Nephron progenitor cell (in vitro differentiated cells): ENCODE data around the gene SLCO3A1.

ENCODE experiments used
- DNase-seq: peaks from one replicate; pipeline ENCODE4 v3.0.0; 2021
- H3K27ac Mint-ChIP-seq: 2 replicates; pipeline ENCODE4 v1.8.0; 2021; ENCODE audit warnings: mild to moderate bottlenecking, moderate library complexity, mixed read lengths
- H3K27me3 Mint-ChIP-seq: 2 replicates; pipeline ENCODE4 v1.8.0; 2021; ENCODE audit warnings: mild to moderate bottlenecking, low read depth, mixed read lengths; ENCODE audit not compliant: poor library complexity
- H3K36me3 Mint-ChIP-seq: 2 replicates; pipeline ENCODE4 v1.8.0; 2021; ENCODE audit warnings: low read depth, mixed read lengths
- H3K4me1 Mint-ChIP-seq: 2 replicates; pipeline ENCODE4 v1.8.0; 2021; ENCODE audit warnings: mixed read lengths
- H3K4me3 Mint-ChIP-seq: 2 replicates; pipeline ENCODE4 v1.8.0; 2021; ENCODE audit warnings: mild to moderate bottlenecking, moderate library complexity, mixed read lengths
- H3K9me3 Mint-ChIP-seq: 2 replicates; pipeline ENCODE4 v1.8.0; 2021; ENCODE audit warnings: mild to moderate bottlenecking, moderate library complexity, mixed read lengths
- TF ChIP-seq, protein P1 (sequence below): fragments of 200-600 bp; sonication (generic); IDR thresholded peaks from 2 replicates; pipeline ENCODE4 v1.5.0; 2021; ENCODE audit warnings: antibody characterized with exemption

The SLCO3A1 gene

GRCh38 chr15:91889111-91889815, 35.8 kb downstream of the SLCO3A1 start:
- H3K36me3 Mint-ChIP-seq, result no peaks in the 10 kb centered on the region
- H3K9me3 Mint-ChIP-seq, result no peaks in the 10 kb centered on the region
- H3K4me3 Mint-ChIP-seq, result no peak overlapping the region
- TF ChIP-seq, protein P1, sequence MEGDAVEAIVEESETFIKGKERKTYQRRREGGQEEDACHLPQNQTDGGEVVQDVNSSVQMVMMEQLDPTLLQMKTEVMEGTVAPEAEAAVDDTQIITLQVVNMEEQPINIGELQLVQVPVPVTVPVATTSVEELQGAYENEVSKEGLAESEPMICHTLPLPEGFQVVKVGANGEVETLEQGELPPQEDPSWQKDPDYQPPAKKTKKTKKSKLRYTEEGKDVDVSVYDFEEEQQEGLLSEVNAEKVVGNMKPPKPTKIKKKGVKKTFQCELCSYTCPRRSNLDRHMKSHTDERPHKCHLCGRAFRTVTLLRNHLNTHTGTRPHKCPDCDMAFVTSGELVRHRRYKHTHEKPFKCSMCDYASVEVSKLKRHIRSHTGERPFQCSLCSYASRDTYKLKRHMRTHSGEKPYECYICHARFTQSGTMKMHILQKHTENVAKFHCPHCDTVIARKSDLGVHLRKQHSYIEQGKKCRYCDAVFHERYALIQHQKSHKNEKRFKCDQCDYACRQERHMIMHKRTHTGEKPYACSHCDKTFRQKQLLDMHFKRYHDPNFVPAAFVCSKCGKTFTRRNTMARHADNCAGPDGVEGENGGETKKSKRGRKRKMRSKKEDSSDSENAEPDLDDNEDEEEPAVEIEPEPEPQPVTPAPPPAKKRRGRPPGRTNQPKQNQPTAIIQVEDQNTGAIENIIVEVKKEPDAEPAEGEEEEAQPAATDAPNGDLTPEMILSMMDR, result no peak
- peaks cover 23% of the 10 kb centered on the region for H3K4me1 Mint-ChIP-seq
- DNase-seq, result no peak
- H3K27ac Mint-ChIP-seq, result no peak overlapping the region
- H3K27me3 Mint-ChIP-seq, result peaks cover 14% of the 10 kb centered on the region

- TF ChIP-seq, protein P1, result no peak
- Mint-ChIP-seq H3K27ac (no peak overlapping the region), H3K36me3 (no peaks in the 10 kb centered on the region), H3K4me3 (no peak overlapping the region), H3K4me1 (peaks cover 23% of the 10 kb centered on the region), H3K9me3 (no peaks in the 10 kb centered on the region), H3K27me3 (peaks cover 11% of the 10 kb centered on the region)
- DNase-seq, result no peak
Measured at GRCh38 chr15:91890614-91891013, 37.1 kb downstream of the SLCO3A1 start.

- Mint-ChIP-seq H3K27me3 (peaks cover 8% of the 10 kb centered on the region), H3K27ac (no peak overlapping the region), H3K4me3 (no peak overlapping the region), H3K9me3 (no peaks in the 10 kb centered on the region), H3K4me1 (peaks cover 23% of the 10 kb centered on the region), H3K36me3 (no peaks in the 10 kb centered on the region)
- TF ChIP-seq, protein P1, result no peak
- DNase-seq, result no peak
Measured at GRCh38 chr15:91891101-91891500, 37.6 kb downstream of the SLCO3A1 start.

GRCh38 chr15:91891788-91892345, 38.4 kb downstream of the SLCO3A1 start:
- Mint-ChIP-seq H3K27me3 (peaks cover 7% of the 10 kb centered on the region), H3K9me3 (peaks cover 4% of the 10 kb centered on the region), H3K36me3 (no peaks in the 10 kb centered on the region), H3K4me1 (peaks cover 15% of the 10 kb centered on the region), H3K4me3 (no peak overlapping the region), H3K27ac (no peak overlapping the region)
- no peak for DNase-seq
- TF ChIP-seq, protein P1, result no peak

DNA sequence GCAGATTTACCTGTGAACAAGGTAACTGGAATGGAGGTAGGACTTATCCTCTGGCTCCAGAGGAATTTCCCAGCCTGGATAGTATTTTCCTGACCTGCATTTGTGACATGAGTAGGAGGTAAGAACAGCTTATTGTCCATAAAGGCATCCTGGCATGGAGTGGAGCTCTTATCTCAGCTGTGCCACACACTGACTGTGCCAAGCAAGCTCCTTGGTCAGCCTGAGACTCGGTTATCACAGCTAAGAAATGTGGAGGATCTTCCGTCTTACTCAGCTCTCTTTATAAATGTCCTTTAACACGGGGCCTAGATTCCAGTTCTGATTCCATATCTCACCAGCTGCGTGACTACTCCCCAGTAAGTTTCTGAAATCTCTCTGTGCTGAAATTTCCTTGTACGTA, 38.9 kb downstream of the SLCO3A1 start:
- Mint-ChIP-seq H3K36me3 (no peaks in the 10 kb centered on the region), H3K27ac (no peak overlapping the region), H3K27me3 (peaks cover 7% of the 10 kb centered on the region), H3K4me1 (peaks cover 9% of the 10 kb centered on the region), H3K4me3 (no peak overlapping the region), H3K9me3 (peaks cover 4% of the 10 kb centered on the region)
- DNase-seq, result no peak
- TF ChIP-seq, protein P1, result no peak

DNA sequence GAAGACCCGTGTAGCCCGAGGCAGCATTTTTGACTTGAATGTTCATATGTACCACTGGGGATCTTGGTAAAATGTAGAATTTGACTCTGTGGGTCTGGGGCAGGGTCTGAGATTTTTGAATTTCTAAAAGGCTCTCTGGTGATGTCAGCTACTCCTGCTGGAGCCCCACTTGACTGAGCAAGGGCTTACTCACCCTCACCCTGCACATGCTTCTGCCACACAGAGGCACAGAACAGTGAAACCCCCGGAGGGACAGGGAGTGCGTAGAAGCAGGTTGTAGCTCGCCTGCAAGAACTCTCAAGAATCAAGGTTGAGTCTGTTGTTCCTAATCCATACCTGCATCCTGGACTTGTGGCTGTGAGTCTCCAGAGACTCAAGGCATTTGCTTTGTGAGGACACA, 41.1 kb downstream of the SLCO3A1 start:
- TF ChIP-seq, protein P1, result no peak
- DNase-seq, result no peak
- H3K27ac Mint-ChIP-seq, result no peak overlapping the region
- H3K27me3 Mint-ChIP-seq, result peaks cover 12% of the 10 kb centered on the region
- no peaks in the 10 kb centered on the region for H3K4me1 Mint-ChIP-seq
- H3K9me3 Mint-ChIP-seq, result peaks cover 4% of the 10 kb centered on the region
- H3K36me3 Mint-ChIP-seq, result no peaks in the 10 kb centered on the region
- H3K4me3 Mint-ChIP-seq, result no peak overlapping the region
